NCI-H82 (cell line): Measurements from ENCODE around the gene RAX2.

Experiments used
- DNase-seq: peaks from one replicate; lab custom pipeline; 2025; lab: John Stamatoyannopoulos, UW

RAX2 gene

DNA sequence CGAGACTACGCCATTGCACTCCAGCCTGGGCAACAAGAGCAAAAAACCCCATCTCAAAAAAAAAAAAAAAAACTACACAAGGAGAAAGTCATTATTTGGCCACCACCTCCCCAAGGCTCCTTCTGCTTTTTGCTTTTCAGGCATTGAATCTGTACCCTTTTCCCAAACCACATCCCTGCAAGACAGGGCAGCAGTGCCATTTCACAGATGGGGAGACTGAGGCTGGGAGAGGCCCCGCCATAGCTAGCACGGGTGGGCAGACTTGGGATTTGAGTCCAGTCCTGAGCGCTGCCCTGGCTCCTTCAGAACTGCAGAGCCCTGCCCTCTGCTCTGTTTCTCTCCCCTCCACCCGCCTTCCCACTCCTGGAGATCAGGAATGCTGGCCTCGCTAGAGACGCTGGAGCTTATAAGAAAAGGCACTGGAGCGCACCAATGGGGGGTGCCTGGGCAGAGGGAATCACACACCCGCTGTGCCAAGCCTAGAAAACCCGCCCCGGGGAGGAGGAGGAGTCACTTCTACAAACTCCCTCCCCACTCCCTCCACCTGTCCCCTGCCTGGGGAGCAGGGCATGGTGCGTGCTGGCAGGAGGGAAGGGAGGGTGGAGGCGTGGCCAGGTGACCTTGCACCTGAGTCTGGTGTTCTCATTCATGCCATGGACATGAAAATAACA, 46.3 kb downstream of the RAX2 start:
- peak; percentile 29 for DNase-seq

DNA sequence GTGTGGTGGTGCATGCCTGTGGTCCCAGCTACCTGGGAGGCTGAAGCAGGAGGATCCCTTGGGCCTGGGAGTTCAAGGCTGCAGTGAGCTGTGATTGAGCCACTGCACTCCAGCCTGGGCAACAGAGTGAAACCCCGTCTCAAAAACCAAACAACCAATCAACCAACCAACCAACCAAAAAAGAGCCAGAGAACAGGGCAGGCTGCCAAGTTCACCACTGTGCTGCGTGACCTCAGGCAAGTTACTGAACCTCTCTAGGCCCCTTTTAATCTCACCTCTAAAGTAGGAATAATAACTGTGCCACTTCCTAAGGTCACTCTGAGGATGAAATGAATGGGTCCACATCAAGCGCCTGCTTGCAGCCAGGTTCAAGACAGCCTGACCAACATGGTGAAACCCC, 46.9 kb downstream of the RAX2 start:
- no peak for DNase-seq

DNA sequence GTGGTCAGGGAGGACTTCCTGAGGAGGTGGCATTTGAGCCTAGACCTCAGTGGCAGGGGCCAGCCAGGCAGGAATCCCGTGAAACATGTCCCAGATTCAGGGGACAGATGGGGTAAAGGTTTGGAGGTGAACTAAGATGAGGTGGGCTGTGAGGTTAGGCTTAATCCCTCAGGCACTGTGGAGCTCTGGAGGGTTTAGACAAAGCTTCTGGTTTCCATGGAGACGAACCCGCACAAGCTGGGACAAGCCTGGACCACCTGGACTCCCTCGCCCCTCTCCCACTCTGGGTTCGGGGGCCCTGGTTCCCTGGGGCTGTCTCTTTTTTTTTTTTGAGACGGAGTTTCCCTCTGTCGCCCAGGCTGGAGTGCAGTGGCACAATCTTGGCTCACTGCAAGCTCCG, 48.1 kb downstream of the RAX2 start:
- peak; percentile 86 for DNase-seq

- DNase-seq, result no peak
These were observed 48.9 kb downstream of the RAX2 start for GRCh38 chr19:3723110-3723488.

DNA sequence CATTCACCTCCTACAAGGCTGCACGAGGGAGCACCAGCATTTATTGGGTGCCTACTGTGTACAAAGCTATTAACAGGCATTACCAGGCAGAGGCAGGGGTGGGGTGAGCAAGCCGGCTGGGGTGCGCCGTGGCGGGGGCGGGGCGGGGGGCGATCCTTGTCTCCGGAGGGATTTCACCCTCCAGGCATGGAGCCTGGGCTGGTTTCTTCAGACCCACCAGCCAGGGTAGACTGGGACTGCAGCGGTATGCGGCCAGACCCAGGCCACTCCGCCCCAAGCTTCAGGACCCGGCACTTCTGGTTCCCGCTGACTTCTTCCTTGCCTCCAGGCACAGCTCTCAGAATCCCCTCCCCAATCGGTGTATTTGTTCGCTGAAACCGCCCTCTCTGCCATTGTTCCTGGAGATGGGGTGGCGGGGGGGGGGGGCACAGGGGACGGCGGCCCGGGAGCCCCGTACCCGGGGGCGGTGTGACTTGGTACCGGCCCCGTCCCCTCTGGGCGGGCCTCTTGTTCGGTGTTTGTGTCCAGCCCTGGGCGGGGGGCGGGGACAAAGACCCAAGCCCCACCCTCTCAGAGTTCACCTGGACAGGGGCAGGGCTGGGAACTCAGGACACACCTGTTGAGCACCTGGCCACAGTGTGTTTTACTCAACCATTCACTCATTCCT, 49.5 kb downstream of the RAX2 start:
- no peak for DNase-seq

DNA sequence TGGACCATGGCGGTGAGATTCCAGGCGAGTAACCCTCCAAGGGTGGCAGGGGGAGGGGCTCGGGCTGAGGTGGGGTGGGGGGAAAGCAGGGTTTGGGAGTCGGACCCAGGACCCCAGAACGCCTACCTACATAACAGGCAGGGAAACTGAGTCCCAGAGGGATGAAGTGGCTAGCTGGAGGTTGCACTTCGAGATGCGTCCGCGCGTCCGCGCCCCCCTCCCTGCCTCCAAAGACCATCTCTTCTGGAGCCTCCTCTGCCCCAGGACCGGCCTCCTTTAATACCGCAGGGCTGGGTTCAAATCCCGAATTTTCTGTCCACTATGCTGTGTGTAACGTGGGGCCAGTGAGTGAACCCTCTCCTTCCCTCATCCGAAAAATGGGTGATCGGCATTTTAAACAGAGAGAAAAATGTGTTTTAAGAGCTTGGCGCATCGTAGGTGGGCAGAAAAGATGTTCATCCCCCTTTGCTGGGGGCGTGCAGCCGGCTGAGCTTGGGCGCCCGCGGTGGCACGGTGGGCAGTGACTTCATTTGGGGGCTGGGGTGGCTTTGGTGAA, 50.1 kb downstream of the RAX2 start:
- no peak for DNase-seq

DNA sequence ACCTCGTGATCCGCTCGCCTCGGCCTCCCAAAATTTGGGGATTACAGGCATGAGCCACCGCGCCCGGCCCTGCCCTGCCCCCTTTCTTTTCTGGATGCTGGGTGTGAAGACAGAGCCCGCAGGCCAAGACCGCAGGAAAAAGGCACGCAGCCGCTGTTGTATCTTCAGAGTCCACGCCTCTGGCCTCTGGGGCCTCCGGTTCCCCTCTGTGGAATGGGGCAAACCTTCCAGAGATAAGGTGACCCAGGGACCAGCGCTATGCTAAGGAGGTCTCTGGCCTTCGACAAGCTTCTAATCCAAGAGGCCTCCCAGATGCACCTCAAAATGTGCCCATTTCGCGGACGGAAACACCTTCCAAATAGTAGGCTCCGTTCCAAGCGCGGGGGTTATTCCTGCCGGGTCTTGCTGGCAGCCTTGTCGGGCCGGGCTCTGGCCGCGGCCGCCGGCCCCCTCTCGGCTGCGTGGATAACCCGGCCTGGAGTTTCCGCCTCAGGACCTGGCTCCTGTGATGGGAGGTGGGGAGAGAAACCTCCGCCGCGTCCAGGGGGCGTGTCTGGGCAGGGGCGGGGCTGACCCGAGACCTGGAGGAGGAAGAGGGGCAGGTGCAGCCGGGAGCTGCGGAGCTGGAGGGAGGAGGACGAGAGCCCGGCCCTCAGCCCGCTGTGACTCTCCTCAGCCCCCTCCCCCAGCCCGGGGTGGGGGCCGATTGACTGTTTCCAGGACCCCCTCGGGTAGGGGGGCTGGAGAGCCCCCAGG, 50.7 kb downstream of the RAX2 start:
- peak; percentile 92 for DNase-seq

DNA sequence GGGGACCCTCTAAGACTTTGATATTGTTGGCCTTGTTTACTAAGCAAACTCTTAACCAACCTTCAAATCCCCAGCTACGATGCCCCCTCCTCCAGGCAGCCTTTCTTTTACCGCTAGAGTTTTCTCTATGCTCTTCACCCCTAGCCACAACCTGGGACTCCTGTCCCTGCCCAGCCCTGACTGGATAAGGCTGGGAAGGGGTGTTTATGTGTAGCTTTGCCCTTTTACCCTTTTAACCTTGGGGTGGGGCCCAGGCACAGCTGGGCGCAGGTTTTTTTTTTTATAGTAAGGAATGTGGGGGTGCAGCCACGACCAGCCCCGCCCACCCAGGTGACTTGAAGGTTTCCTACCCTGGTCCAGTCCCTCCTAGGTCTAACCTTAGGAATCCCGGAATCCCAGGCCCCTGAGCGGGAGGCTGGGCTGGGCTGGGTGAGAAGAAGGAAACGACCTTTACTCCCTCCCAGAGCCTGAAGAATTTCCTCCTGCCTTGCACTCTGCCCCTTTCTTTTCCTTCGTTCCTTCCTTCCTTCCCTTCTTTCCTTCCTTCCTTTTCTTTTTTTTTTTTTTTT, 51.6 kb downstream of the RAX2 start:
- DNase-seq, result no peak

- DNase-seq, result no peak
These were observed 52.2 kb downstream of the RAX2 start for GRCh38 chr19:3719868-3720267.
